ENCODE data around the gene MPRIP. TPM values are rescaled to one million over a fixed set of nuclear protein-coding genes. Genes with fewer than 3 reads are reported as not detected.

The MPRIP gene
- total RNA-seq, 8 experiments from 2014 or later = 35.0 to 136 (median 91.5) TPM

DNA sequence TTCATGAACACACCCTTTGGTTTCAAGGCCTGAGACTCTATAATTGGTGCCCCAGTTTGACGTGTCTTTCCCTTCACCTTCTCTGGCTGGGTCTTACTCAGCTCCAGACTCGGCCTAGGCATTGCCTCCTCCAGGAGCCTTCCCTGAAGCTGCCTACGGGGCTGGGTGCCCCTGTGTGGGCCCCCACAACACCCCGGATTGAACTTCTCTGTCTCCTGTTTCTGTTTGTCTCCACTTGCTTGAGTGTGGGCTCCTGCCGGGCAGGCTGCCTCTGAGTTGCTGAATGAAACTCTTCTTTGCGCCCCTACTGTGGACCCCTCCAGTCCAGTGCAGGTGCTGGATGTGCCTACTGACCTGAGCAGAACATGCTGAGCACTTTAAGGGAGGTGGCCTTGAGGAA, 2.3 kb upstream of the MPRIP start:
- no peak overlapping the region for H3K4me3 ChIP-seq
- 53 to 100% (median 67%) methylated on average over 2 to 6 of the region's 6 CpGs; no CpG with 5 or more reads in 4 of the 10 experiments for WGBS, 10 experiments
- no peak overlapping the region for H3K27ac ChIP-seq
- in situ Hi-C loops (cut with MboI; ENCODE audit: low pct_unique_long_range_greater_than_20kb in 2 of 9, low sequenced_read_pairs in 9 of 9, unreplicated experiment in 9 of 9) = no loop called here
- peaks cover 14 to 17% of the 10 kb centered on the region in 2 donors for H3K4me1 ChIP-seq (replicated peaks in 1 of 2)
- ATAC-seq (replicated peaks in 6 of 8) = no peak

DNA sequence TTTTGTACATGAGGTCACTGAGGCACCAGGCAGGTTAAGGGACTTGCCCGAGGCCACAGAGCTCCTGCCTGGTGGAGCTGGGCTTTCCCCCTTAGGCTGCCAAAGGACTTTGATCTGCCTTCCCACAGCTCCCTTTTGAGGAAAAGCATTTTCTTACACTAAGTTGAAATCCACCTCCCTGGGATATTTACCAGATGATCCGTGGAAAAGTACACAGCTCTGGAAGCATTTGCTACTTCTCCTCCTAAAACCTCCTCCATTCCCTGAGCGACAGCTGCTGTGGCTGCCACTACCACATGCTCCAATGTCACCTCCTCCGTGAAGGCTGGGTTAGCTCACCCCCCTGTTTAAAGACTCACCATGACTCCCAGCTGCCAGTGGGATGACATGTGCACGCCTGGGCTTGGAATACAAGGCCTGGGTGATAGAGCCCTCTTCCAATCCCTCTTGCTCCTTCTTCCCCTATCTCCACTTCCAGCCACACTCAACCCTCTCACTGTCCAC, 1.2 kb upstream of the MPRIP start:
- WGBS, 10 experiments = 0 to 80% (median 23%) methylated on average over 1 to 3 of the region's 5 CpGs; no CpG with 5 or more reads in 3 of the 10 experiments
- no peak overlapping the region for H3K27ac ChIP-seq
- H3K4me1 ChIP-seq (replicated peaks in 1 of 2) = peaks cover 22 to 23% of the 10 kb centered on the region in 2 donors
- peak overlapping the region in 3 of 5 donors; percentile 68 to 92 (median 72) for H3K4me3 ChIP-seq
- in situ Hi-C loops (cut with MboI; ENCODE audit: low pct_unique_long_range_greater_than_20kb in 2 of 9, low sequenced_read_pairs in 9 of 9, unreplicated experiment in 9 of 9) = no loop called here
- ATAC-seq (replicated peaks in 6 of 8) = no peak

GRCh38 chr17:17041571-17042383, 480 bp upstream of the MPRIP start:
- Histone ChIP-seq H3K4me3 (peak overlapping the region; percentile 68 to 100 (median 92)), H3K4me1 (replicated peaks in 1 of 2) (peaks cover 22 to 23% of the 10 kb centered on the region in 2 donors), H3K27ac (peak overlapping the region; percentile 48)
- in situ Hi-C loops (cut with MboI; ENCODE audit: low pct_unique_long_range_greater_than_20kb in 2 of 9, low sequenced_read_pairs in 9 of 9, unreplicated experiment in 9 of 9) = no loop called here
- ATAC-seq (replicated peaks in 6 of 8) = peak; percentile 86 to 95 (median 91)
- WGBS, 10 experiments = 6 to 50% (median 29%) methylated on average over 1 to 8 of the region's 44 CpGs; no CpG with 5 or more reads in 2 of the 10 experiments

DNA sequence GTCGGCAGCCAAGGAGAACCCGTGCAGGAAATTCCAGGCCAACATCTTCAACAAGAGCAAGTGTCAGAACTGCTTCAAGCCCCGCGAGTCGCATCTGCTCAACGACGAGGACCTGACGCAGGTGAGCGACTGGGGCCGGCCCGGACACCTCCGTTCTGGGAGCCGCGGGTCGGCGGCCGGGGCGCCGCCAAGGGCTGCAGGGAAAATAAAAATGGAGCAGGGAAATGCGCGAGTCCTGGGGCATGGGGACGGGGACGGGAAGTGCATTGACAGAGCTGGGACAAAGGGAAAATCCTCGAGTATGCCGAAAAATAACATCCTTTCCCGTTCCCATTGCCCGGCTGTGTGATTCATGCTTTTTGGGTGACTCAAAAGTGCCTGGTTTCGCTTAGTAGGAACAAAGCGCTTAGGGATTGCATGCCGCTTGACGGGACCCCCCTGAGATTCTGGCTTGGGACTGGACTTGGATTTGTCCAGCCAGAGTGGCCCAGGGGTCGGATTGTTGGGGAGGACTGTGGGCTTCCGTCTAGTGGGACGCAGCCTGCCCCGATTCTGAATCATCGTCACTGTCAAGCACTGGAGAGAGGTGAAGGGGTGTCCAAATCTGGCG, 699 bp downstream of the MPRIP start:
- peak overlapping the region in 1 of 2 donors; percentile 76 for H3K27ac ChIP-seq

DNA sequence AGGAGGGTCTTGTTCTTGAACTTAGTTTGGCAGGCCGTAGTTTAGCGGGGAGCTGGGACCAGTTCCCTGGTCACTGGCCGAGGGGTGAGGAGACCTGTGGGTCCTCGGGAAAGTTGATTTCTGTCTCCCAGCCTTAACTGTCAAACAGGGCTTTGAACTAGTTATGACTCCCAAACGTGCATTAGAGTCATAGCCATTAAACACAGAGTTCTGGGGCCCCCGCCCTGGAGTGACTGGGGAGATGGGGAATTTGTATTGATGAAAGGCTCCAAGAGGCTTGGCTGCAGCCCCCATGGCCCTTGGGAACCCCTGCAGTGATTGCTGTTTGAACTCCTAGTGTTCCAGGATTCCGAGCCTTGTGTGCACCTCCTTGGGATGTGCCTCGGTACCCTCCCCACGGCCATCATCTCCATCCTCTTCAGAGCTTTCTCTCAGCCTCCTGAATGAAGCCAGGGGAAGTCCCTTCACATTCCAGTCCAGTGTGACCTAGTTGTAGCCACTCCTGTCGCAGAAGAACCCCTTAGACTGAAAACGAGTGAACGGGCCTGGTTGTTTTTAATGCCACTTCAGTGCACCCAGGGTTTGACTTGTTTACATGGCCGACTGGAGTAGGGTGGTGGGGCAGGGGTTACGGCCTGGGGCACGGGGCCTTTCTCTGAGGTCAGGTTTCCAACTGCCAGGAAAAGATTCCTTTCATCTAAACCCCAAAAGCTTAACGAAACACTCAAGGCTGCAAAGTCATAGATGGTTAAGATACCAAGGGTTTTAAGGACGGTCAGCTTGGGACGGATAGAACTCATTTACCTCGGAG, 1.4 kb downstream of the MPRIP start:
- peak overlapping the region in 1 of 2 donors; percentile 76 for H3K27ac ChIP-seq
- ATAC-seq (replicated peaks in 6 of 8) = peak in 1 of 8 experiments; percentile 4
- 0 to 19% (median 0%) methylated on average over 2 to 10 of the region's 19 CpGs; no CpG with 5 or more reads in 2 of the 10 experiments for WGBS, 10 experiments
- peak overlapping the region; percentile 68 to 100 (median 92) for H3K4me3 ChIP-seq
- peaks cover 22 to 23% of the 10 kb centered on the region in 2 donors for H3K4me1 ChIP-seq (replicated peaks in 1 of 2)
- in situ Hi-C loops (cut with MboI; ENCODE audit: low pct_unique_long_range_greater_than_20kb in 2 of 9, low sequenced_read_pairs in 9 of 9, unreplicated experiment in 9 of 9) = no loop called here

More for the DNA sequence above, 699 bp downstream of the MPRIP start:
- ATAC-seq (replicated peaks in 6 of 8) = no peak
- Histone ChIP-seq H3K4me3 (peak overlapping the region; percentile 68 to 100 (median 92)), H3K4me1 (replicated peaks in 1 of 2) (peaks cover 22 to 23% of the 10 kb centered on the region in 2 donors)
- in situ Hi-C loops (cut with MboI; ENCODE audit: low pct_unique_long_range_greater_than_20kb in 2 of 9, low sequenced_read_pairs in 9 of 9, unreplicated experiment in 9 of 9) = no loop called here
- 0 to 6% (median 0%) methylated on average over 1 to 9 of the region's 37 CpGs; no CpG with 5 or more reads in 3 of the 10 experiments for WGBS, 10 experiments

DNA sequence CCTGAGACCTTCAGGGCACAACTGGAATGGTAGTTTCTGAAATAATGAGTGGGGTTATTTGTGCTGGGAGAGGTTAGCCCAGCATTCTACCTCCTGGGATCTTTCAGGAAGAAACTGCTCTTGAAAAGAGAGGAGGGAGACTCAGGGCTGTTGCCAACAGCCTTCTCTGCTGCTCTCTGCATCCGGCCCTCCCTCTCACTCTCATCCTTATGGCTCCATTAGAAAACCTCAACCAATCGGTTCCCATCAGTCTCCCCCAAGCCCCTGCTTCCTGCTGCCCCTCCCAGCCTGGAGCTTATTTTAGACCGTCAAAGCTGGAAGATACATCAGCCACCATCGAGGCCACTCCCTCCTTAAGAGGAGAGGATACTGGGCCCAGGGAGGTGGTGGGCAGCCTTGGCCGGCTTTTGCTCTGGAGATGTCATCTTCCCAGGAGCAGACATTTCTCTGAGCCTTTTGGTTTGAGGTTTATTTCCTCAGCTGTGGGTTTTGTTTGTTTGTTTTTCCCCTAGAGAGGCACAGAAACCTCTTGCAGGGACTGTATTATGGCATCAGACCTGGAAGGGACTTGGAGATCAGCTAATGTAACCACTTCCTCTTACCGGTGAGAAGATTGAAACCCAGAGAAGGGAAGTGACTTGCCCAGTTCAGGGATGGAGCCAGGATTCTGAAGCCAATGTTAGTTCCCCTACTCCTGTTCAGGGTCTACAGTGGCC, 2.7 kb downstream of the MPRIP start:
- Histone ChIP-seq H3K4me3 (peak overlapping the region; percentile 19 to 92 (median 68)), H3K4me1 (replicated peaks in 1 of 2) (peaks cover 22 to 23% of the 10 kb centered on the region in 2 donors), H3K27ac (peak overlapping the region; percentile 66 to 75)
- 0 to 80% (median 0%) methylated on average over 1 to 3 of the region's 6 CpGs; no CpG with 5 or more reads in 3 of the 10 experiments for WGBS, 10 experiments
- in situ Hi-C loops (cut with MboI; ENCODE audit: low pct_unique_long_range_greater_than_20kb in 2 of 9, low sequenced_read_pairs in 9 of 9, unreplicated experiment in 9 of 9) = no loop called here
- peak; percentile 2 to 62 (median 52) for ATAC-seq (replicated peaks in 6 of 8)

DNA sequence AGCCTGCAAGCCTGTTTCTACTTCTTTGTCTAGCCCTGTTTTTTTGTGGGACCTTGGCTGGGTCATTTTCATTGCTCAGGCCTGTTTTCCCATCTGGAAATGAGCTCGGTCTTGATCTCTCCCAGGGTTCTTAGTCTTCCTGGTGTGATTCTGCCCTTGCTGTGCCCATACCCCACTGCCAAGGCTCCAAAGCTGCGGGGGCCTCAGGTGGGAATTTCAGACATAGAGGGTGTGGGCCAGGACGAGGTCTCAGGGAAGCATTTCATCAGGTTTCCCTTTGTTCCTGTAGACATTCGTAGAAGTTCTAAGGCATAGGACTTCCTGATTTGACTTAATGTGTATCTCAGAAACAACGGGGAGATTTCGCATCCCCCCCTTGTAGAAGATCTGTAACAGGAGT, 5.8 kb downstream of the MPRIP start:
- no peak for ATAC-seq (replicated peaks in 6 of 8)
- Histone ChIP-seq H3K27ac (no peak overlapping the region), H3K4me3 (no peak overlapping the region), H3K4me1 (replicated peaks in 1 of 2) (peaks cover 15 to 18% of the 10 kb centered on the region in 2 donors)
- in situ Hi-C loops (cut with MboI; ENCODE audit: low pct_unique_long_range_greater_than_20kb in 2 of 9, low sequenced_read_pairs in 9 of 9, unreplicated experiment in 9 of 9) = no loop called here
- WGBS, 10 experiments = 85 to 100% (median 92%) methylated on average over 1 to 6 of the region's 6 CpGs; no CpG with 5 or more reads in 2 of the 10 experiments

DNA sequence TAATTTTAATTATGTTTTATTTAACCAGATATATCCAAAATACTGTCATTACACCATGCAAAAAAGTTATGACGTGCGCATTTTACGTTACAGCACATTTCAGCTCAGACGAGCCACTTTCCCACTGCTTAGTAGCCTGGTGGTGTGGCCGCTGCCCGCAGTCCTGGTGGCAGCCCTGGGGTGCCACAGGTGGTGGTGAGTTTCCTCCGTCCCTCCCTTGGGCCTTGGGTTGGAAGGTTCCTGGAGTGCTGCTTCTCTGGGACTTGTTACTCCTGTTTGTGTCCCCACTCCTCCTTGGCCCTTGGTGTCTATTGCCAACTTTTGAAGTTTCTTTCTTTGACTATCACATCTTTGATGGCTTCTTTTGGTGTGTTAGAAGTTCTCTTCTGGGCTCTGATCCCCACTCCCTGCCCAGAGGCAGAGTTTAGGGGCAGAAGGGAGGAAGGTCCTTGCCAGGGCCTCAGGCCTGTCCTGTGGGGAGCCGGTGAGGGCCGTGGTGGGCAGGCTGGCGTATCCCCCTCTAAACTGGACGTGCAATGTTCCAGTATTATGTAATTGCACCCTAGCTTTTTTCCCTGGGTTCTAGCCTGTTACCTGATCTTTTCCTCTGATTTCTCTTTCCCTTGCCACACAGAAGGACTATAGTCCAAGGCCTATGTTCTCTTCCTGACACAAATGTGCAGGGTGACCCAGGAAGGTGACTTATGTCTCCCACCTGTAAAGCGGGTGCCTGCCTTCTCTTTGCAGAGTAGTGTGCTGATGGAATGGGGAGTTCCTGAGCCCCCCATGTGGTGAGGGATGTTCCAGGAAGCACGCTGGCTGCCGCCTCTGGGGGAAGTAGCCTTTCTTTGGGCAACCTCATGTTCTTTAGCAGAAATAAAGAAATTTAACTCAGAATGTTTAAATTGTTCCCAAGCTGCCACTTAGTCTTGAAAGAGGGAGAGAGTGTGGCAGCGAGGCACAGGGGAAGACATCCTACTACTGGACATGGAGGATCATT, 8.4 kb downstream of the MPRIP start:
- H3K4me3 ChIP-seq = no peak overlapping the region
- no peak for ATAC-seq (replicated peaks in 6 of 8)
- in situ Hi-C loops (cut with MboI; ENCODE audit: low pct_unique_long_range_greater_than_20kb in 2 of 9, low sequenced_read_pairs in 9 of 9, unreplicated experiment in 9 of 9) = no loop called here
- no peak overlapping the region for H3K27ac ChIP-seq
- H3K4me1 ChIP-seq (replicated peaks in 1 of 2) = peaks cover under 1 to 2% of the 10 kb centered on the region in 2 donors
- 85 to 100% (median 97%) methylated on average over 1 to 12 of the region's 15 CpGs; no CpG with 5 or more reads in 3 of the 10 experiments for WGBS, 10 experiments

DNA sequence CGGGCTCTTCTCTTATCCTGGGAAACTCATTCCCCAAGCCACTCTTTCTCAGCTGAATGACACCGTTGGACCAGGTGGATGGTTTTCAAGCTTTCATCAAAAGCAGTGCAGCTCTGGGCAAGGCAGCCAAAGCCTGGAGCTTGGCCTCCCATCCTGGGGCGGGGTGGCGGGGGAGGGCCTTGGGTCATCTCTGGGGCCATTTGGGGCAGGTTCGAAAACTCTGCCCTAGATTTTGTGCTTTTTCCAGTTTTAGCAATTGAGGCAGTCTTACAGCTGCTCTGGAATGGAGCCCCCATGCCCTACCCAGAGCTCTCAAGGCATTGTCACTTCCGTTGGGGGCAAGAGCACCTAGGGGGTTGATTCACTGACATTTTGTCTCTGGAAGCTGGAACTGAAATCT, 9.1 kb downstream of the MPRIP start:
- in situ Hi-C loops (cut with MboI; ENCODE audit: low pct_unique_long_range_greater_than_20kb in 2 of 9, low sequenced_read_pairs in 9 of 9, unreplicated experiment in 9 of 9) = no loop called here
- no peak for ATAC-seq (replicated peaks in 6 of 8)
- 40 to 83% (median 60%) methylated on average over 1 of the region's 6 CpGs; no CpG with 5 or more reads in 5 of the 10 experiments for WGBS, 10 experiments

DNA sequence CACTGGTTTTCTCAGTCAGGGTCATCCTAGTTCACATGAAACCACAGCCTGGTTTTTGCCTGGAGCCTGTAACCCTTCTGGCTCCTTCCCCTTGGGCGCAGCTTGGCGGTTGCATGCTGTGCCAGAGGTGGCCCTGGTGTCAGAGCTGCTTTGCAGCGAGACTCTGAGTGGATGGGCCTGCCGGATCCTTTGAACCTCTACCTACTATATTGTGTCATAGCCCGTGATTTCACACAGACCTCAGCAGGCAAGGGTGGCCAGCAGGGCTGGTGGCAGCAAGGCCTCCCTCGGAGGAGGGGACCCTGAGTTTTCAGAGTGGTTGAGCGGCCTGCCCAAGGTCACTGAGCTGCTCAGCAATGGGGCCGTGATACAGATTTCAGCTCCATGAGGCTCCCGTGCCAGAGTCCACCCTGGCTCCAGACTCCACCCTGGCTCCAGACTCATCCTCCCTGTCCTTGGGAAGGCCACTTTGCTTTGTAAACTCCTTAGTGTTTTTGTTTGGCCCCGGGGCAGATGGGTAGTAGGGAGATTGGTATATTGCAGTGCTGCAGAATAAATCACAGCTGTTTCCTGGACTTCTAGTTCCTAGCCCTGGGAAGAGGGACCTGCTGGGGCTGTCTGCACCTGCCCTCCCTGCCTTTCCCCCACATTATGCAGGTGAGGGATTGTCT, 9.7 kb downstream of the MPRIP start:
- Histone ChIP-seq H3K27ac (no peak overlapping the region), H3K4me3 (no peak overlapping the region), H3K4me1 (replicated peaks in 1 of 2) (no peaks in the 10 kb centered on the region)
- ATAC-seq (replicated peaks in 6 of 8) = peak in 1 of 8 experiments; percentile 23
- in situ Hi-C loops (cut with MboI; ENCODE audit: low pct_unique_long_range_greater_than_20kb in 2 of 9, low sequenced_read_pairs in 9 of 9, unreplicated experiment in 9 of 9) = no loop called here
- WGBS, 10 experiments = 0 to 100% (median 80%) methylated on average over 1 to 2 of the region's 10 CpGs; no CpG with 5 or more reads in 3 of the 10 experiments

More for the DNA sequence above, 9.1 kb downstream of the MPRIP start:
- no peaks in the 10 kb centered on the region for H3K4me1 ChIP-seq (replicated peaks in 1 of 2)
- H3K27ac ChIP-seq = no peak overlapping the region
- H3K4me3 ChIP-seq = no peak overlapping the region
